ENCODE measurements around the gene LRRC3C.
A peak's percentile ranks its signal among the peaks of the same experiment; 100 is the strongest.

Gene LRRC3C

DNA sequence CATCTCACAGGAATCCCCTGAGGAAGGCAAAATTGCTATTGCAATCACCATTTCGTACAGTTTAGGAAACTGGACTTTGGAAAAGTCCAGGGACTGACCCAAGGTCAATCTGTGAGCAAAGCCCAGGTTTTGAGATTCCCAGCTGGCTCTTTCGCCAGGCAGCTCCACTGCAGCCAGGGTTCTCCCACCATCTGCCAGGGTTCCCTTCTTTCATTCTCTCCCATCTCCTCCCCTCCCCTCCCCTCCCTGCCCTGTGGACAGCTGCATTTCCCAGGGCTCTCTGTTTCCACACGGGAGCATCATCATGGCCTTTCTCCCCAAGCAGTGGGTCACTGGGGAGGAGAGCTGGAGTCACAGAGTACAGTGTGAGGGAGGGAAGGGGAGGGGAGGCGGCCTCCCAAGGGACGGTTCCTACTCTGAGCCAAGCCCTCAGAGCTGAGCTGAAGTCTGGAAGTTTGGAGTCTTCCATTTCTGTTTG lies 23.4 kb downstream of the LRRC3C start:
- H3K36me3 Mint-ChIP-seq (ENCODE audit: low read depth): no peaks in the 10 kb centered on the region
- peaks cover 11% of the 10 kb centered on the region for H3K4me1 Mint-ChIP-seq
- H3K27me3 Mint-ChIP-seq (ENCODE audit: low read depth): no peaks in the 10 kb centered on the region
- H3K9me3 Mint-ChIP-seq: no peaks in the 10 kb centered on the region
- TF ChIP-seq, protein P1, sequence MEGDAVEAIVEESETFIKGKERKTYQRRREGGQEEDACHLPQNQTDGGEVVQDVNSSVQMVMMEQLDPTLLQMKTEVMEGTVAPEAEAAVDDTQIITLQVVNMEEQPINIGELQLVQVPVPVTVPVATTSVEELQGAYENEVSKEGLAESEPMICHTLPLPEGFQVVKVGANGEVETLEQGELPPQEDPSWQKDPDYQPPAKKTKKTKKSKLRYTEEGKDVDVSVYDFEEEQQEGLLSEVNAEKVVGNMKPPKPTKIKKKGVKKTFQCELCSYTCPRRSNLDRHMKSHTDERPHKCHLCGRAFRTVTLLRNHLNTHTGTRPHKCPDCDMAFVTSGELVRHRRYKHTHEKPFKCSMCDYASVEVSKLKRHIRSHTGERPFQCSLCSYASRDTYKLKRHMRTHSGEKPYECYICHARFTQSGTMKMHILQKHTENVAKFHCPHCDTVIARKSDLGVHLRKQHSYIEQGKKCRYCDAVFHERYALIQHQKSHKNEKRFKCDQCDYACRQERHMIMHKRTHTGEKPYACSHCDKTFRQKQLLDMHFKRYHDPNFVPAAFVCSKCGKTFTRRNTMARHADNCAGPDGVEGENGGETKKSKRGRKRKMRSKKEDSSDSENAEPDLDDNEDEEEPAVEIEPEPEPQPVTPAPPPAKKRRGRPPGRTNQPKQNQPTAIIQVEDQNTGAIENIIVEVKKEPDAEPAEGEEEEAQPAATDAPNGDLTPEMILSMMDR (IDR thresholded peaks at IDR 0.05; ENCODE audit: unreplicated experiment in 3 of 3): no peak
- H3K4me3 Mint-ChIP-seq: no peak overlapping the region
- H3K27ac Mint-ChIP-seq: no peak overlapping the region

DNA sequence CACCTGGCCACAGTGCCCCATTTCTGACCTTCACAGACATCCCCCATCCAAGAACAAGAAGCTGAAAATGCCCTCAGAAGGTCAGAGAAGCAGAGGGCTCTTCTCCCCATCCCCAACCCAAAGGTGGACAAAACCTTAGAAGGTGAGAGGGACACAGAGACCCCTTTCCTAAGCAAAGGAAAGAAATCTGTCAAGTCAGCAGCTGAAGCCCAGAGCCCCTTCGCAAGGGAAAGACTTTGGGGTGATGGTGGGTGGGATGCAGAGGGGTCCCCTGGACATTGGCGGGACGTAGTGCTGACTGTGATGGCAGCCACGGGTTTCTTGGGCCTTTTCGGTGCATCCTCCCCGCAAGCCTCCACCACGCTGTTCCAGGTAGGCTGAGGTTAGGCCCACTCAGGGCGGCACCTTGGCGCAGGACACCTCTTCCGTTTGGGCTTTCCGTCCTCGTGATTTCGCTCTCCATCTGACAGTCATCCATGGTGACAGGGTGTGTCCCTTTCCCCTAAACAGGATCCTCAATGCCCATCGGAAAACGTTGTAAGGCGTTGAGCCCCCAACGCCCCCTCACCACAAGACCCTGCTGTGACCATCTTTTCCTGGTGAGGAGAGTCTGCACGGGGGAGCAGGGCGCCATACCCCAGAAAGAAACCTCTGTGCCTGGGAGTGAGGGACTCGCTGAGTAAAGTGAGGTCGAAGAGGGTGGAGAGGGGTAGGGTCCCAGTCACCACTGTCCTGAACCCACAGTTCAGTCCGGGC lies 24.6 kb downstream of the LRRC3C start:
- Mint-ChIP-seq H3K27me3 (ENCODE audit: low read depth) (no peaks in the 10 kb centered on the region), H3K36me3 (ENCODE audit: low read depth) (no peaks in the 10 kb centered on the region), H3K4me3 (peak overlapping the region; percentile 68 to 70 (median 70)), H3K9me3 (no peaks in the 10 kb centered on the region), H3K27ac (peak overlapping the region in 1 of 3 experiments; percentile 48), H3K4me1 (peaks cover 14% of the 10 kb centered on the region)
- TF ChIP-seq, protein P1 (IDR thresholded peaks at IDR 0.05; ENCODE audit: unreplicated experiment in 3 of 3): no peak

DNA sequence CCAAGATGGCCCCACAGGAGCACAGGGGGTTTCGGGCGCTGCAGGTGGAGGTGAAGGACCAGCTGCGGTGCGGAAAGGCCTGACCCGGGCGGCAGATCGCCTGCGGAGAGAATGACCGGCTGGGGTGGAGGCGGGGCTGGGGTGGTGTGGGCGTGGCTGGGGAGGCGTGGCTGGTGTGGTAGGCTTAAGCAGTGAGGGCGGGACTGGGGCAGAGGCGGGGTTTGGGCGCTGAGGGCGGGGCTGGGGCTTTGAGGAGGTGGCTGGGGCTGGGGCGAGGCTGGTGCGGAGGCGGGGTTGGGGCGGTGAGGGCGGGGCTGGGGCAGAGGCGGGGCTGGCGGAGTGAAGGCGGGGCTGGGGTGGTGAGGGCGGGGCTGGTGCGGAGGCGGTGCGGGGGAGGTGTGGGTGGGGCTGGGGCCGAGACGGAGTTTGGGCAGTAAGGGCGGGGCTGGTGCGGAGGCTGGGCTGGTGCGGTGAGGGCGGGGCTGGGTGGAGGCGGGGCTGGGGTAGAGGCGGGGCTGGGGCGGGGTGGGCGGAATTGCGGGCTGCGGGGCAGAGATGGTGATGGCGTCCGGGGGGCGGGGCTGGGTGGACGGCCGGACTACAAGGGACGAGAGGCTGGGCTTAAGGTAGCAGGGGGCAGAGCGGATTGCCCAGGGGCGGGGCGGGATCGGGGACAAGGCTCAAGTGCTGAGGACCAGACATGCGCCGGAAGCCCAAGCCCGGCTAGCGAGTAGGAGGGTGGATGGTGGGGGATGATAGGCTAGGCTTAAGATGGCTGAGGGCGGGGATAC lies 25.3 kb downstream of the LRRC3C start:
- Mint-ChIP-seq H3K36me3 (ENCODE audit: low read depth) (no peaks in the 10 kb centered on the region), H3K4me1 (peaks cover 14% of the 10 kb centered on the region), H3K27me3 (ENCODE audit: low read depth) (peaks cover 7% of the 10 kb centered on the region), H3K27ac (peak overlapping the region; percentile 42 to 89 (median 70)), H3K9me3 (no peaks in the 10 kb centered on the region), H3K4me3 (peak overlapping the region; percentile 82 to 86 (median 82))
- TF ChIP-seq, protein P1 (IDR thresholded peaks at IDR 0.05; ENCODE audit: unreplicated experiment in 3 of 3): no peak

DNA sequence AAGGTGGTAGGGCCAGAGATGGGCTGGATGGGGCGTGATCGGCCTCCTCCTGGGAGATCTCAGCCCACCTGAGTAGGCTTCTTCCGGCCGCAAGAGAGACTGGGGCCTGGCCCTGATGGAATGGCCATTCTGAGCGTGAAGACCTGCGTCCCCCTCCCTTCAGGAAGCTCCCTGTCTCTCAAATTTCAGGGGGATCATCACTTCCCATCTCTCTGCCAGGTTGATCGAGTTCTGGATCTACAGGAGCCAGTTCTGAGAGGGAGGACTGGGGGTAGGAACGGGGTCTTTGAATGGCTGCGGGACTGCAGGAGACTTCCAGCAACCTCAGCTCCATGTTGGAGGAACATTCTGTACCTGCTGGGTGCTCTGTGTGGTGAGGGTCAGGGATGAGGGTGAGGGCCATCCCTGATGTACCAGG lies 25.9 kb downstream of the LRRC3C start:
- Mint-ChIP-seq H3K36me3 (ENCODE audit: low read depth) (no peaks in the 10 kb centered on the region), H3K27me3 (ENCODE audit: low read depth) (peaks cover 7% of the 10 kb centered on the region), H3K4me1 (peaks cover 14% of the 10 kb centered on the region), H3K9me3 (no peaks in the 10 kb centered on the region), H3K27ac (peak overlapping the region; percentile 42 to 89 (median 70)), H3K4me3 (peak overlapping the region; percentile 82 to 86 (median 82))
- TF ChIP-seq, protein P1 (IDR thresholded peaks at IDR 0.05; ENCODE audit: unreplicated experiment in 3 of 3): no peak

DNA sequence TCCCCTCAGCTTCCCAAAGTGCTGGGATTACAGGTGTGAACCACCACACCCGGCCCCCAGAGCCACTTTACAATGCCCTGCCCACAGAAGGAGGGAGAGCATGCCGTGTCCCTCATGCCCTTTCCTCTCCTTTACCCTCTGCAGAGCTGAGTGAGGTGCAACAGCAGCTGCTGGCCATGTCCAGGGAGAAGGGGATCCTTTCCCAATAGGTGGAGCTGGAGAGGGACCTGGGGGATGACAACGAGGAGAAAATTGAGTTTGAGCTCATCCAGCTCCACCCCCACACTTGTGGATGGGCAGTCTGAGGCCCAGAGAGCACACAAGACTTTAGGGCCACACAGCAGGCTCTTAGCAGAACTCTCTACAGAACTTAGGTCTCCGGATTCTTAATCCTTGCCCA lies 27.3 kb downstream of the LRRC3C start:
- peaks cover 20% of the 10 kb centered on the region for H3K4me1 Mint-ChIP-seq
- TF ChIP-seq, protein P1 (IDR thresholded peaks at IDR 0.05; ENCODE audit: unreplicated experiment in 3 of 3): no peak
- H3K27me3 Mint-ChIP-seq (ENCODE audit: low read depth): peaks cover 7% of the 10 kb centered on the region
- H3K4me3 Mint-ChIP-seq: peak overlapping the region in 1 of 3 experiments; percentile 27
- peak overlapping the region in 1 of 3 experiments; percentile 39 for H3K27ac Mint-ChIP-seq
- H3K9me3 Mint-ChIP-seq: no peaks in the 10 kb centered on the region
- H3K36me3 Mint-ChIP-seq (ENCODE audit: low read depth): no peaks in the 10 kb centered on the region

Measured in nephron (organoid).